Activated naive CD8-positive, alpha-beta T cell treated with anti-CD3 and anti-CD28 coated beads, Interleukin-2, amount 10 ng/mL, durations not matched to agents 7 days and 5 days (primary cell): ENCODE data around the gene MAP4K3. TPM values are rescaled to one million over a fixed set of nuclear protein-coding genes. Genes with fewer than 3 reads are reported as not detected.

ENCODE experiments used
- ATAC-seq: fragments of 150-1000 bp; cut with Tn5 transposase; one replicate; pipeline ENCODE4 v1.10.0; 2021; ENCODE audit warnings: low read depth, moderate library complexity
- POLR2A ChIA-PET: fragments of 350-600 bp; sonication (Branson Sonifier 250); formaldehyde crosslinking; loops from one replicate; lab custom pipeline; 2021; ENCODE audit warnings: antibody characterized with exemption; lab: Charles Lee
- DNase-seq: peaks from one replicate; pipeline ENCODE4 v3.0.0; 2021
- H3K27ac Mint-ChIP-seq: one replicate; pipeline ENCODE4 v1.8.0; 2022; ENCODE audit warnings: mild to moderate bottlenecking, mixed read lengths
- H3K27me3 Mint-ChIP-seq: one replicate; pipeline ENCODE4 v1.8.0; 2022; ENCODE audit warnings: mild to moderate bottlenecking, moderate library complexity, mixed read lengths
- H3K36me3 Mint-ChIP-seq: one replicate; pipeline ENCODE4 v1.8.0; 2021; ENCODE audit warnings: mild to moderate bottlenecking, mixed read lengths
- H3K4me1 Mint-ChIP-seq: one replicate; pipeline ENCODE4 v1.8.0; 2021; ENCODE audit warnings: mixed read lengths
- H3K4me3 Mint-ChIP-seq: one replicate; pipeline ENCODE4 v1.8.0; 2022; ENCODE audit warnings: mild to moderate bottlenecking, moderate library complexity, mixed read lengths
- H3K9me3 Mint-ChIP-seq: one replicate; pipeline ENCODE4 v1.8.0; 2021; ENCODE audit warnings: mixed read lengths
- total RNA-seq, 2 experiments: library from RNA; stranded (reverse); gene quantifications; one replicate each; pipeline ENCODE4 v1.2.3, GENCODE V29; 2021

The MAP4K3 gene
- total RNA-seq, 2 experiments from 2014 or later, result 12.1 to 13.7 TPM

DNA sequence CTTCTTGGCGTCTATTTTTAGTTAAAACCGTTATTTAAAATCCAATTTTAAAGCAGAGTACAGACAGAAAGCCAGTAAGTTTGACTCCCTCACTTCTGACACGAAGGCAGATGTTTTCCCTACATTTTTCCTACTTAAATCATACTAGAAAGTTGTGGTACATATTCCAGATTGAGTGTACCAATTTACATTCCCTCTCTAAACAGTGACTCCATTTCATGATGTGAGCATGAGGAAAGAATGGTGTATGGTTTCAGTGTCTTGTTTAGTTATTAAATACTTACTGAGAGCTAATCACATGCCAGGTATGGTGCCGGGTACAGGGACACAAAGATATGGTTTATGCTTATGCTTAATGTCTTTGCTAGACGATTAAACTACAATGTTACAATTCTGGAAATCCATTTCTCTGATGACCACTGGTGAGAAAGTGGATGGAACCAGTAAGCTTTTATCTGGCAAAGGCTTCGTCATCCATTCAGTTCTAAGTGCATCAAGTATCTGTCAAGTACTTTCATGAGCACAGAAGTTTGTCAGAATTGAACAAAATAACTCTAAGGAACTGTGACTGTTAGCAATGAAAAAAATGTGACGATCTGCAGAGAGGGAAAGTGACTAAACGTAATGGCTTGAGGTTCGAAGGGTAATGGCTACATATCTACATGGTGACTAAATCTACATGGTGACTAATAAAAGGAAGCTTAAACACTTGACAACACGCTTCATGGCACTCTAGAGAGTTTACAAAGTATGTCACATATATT is 25.7 kb downstream of the MAP4K3 start:
- ATAC-seq (no peak), DNase-seq (no peak)
- H3K36me3 Mint-ChIP-seq, result no peaks in the 10 kb centered on the region
- H3K4me1 Mint-ChIP-seq, result peaks cover 19% of the 10 kb centered on the region
- H3K27ac Mint-ChIP-seq, result no peak overlapping the region
- H3K9me3 Mint-ChIP-seq, result no peaks in the 10 kb centered on the region
- no peaks in the 10 kb centered on the region for H3K27me3 Mint-ChIP-seq
- POLR2A ChIA-PET, result no interaction called here
- H3K4me3 Mint-ChIP-seq, result no peak overlapping the region

DNA sequence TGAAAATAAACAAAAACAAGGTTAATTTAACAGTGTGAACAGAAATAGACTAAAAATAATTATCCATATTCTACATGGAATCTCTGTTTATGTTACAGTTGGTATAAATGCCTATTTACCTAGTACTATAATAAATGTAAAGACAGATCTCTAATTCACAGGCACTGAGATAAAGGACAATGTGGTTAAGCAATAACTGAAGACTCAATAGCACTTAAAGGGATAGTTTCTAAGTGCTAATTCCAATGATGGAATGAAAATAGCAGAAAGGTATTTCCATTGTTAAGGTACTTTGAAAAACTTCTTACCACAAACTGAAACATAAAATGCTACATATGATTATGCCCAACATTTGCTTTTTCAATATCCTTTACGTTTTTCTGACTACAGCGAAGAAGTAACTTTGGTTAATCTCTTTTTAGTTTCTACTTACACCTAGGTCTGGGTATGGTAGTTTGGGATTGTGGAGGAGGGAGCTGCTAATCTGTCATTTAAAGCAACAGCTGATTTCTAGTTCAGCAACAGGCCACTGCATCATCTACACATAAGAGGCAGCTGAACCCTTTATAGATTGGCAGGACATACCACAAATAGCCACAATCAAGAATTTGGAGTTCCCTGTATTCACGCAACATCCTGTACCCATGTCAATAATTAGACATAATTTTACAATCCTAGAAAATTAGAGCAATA is 27.2 kb downstream of the MAP4K3 start:
- ATAC-seq (no peak), DNase-seq (no peak)
- peaks cover 23% of the 10 kb centered on the region for H3K4me1 Mint-ChIP-seq
- H3K4me3 Mint-ChIP-seq, result no peak overlapping the region
- POLR2A ChIA-PET, result no interaction called here
- H3K27me3 Mint-ChIP-seq, result no peaks in the 10 kb centered on the region
- no peaks in the 10 kb centered on the region for H3K9me3 Mint-ChIP-seq
- no peaks in the 10 kb centered on the region for H3K36me3 Mint-ChIP-seq
- no peak overlapping the region for H3K27ac Mint-ChIP-seq

DNA sequence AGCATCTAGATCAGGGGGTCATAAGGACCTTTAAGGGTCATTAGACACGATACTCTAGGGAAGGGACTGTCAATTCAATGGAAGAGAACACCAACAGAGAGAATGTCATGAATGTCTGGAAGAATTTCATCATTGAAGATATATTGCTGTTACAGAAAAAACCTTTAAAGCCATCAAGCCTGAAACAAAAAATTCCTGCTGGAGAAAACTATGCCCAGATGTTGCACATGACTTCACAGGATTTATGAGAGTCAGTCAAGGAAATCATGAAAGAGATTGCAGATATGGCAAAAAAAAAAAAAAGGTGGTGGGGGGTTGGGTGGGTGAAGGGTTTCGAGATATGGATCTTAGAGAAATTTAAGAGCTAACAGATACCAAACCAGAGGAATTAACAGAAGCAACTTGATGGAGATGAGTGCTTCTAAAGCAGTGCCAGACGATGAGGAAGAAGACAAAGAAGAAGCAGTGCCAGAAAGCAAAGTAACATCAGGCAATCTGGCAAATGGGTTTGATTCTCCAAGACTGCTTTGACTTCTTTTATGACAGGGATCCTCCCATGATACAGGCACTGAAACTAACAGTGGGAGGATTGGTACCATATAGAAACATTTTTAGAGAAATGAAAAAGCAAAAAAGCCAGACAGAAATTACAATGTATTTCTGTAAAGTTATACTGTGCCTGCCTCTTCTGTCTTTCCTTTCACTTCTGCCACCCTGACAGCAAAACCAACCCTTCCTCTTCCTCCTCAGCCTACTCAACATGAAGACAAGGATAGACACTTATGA is 28.5 kb downstream of the MAP4K3 start:
- Mint-ChIP-seq H3K4me1 (peaks cover 28% of the 10 kb centered on the region), H3K9me3 (no peaks in the 10 kb centered on the region), H3K4me3 (no peak overlapping the region), H3K27ac (no peak overlapping the region), H3K27me3 (no peaks in the 10 kb centered on the region), H3K36me3 (no peaks in the 10 kb centered on the region)
- POLR2A ChIA-PET, result no interaction called here
- DNase-seq (no peak), ATAC-seq (no peak)

DNA sequence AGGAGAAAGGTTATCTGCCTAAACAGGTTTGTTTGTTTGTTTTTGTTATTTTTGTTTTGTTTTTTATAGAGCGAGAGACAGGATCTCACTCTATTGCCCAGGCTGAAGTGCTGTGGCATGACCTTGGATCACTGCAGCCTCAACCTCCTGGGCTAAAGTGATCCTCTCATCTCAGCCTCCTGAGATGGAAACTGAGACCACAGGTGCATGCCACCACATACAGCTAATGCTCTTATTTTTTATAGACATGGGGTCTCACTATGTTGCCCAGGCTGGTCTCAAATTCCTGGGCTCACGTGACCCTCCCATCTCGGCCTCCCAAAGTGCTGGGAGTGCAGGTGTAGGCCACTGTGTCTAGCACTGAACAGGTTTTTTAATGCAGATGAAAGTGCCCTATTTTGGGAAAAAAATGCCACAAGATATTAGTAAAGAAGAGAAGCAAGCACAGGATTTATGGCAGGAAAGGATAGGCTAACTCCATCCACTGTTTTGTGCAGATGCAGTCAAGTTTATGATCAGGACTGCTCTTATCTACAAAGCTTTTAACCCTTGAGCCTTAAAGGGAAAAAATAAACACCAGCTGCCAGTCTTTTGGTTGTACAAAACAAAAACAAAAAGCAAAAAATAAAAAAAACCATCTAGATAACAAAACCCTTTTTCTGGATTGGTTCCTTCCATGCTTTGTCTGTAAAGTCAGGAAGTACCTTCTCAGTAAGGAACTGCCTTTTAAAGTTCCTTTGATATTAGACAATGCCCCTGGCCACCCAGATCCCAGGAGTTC is 29.4 kb downstream of the MAP4K3 start:
- POLR2A ChIA-PET, result interaction anchor here (0.6 kb wide), 1 partner anchor 981 kb away, joined by 3 read pairs; no protein-coding TSS in a partner anchor
- Mint-ChIP-seq H3K27ac (no peak overlapping the region), H3K27me3 (no peaks in the 10 kb centered on the region), H3K4me3 (no peak overlapping the region), H3K9me3 (no peaks in the 10 kb centered on the region), H3K4me1 (peaks cover 31% of the 10 kb centered on the region), H3K36me3 (peaks cover 5% of the 10 kb centered on the region)
- DNase-seq (no peak), ATAC-seq (no peak)

DNA sequence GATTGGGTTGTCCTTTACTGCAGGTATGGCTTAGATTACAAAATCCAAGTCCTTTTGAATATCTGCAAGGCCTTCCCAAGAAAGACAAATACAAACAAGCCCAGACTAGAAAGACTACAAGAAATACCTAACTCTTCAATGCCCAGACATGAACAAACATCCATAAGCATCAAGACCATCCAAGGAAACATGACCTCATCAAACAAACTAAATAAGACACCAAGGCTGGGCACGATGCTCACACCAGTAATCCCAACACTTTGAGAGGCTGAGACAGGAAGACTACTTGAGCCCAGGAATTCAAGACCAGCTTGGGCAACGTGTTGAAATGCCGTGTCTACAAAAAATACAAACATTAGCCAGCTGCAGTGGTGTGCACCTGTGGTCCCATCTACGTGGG is 31.7 kb downstream of the MAP4K3 start:
- Mint-ChIP-seq H3K4me1 (peaks cover 40% of the 10 kb centered on the region), H3K9me3 (no peaks in the 10 kb centered on the region), H3K27me3 (no peaks in the 10 kb centered on the region), H3K36me3 (peaks cover 9% of the 10 kb centered on the region), H3K4me3 (no peak overlapping the region), H3K27ac (no peak overlapping the region)
- no peak for DNase-seq
- ATAC-seq, result no peak
- POLR2A ChIA-PET, result no interaction called here

DNA sequence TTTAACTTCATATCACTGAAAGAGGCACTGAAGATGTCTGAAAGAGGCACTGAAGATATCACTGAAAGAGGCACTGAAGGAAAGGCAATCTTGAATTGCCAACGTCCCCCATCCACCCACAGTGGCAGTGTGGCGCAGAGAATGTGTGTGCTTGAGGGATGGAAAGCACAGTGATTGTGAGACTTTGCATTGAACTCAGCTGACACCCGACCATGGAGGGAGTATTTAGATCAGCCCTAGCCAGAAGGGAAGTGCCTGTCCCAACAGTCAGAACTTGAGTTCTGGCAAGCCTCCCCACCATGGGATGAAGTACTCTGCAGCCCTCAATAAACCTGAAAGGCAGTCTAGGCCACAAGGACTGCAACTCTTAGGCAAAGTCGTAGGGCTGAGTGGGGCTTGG is 33.8 kb downstream of the MAP4K3 start:
- Mint-ChIP-seq H3K4me1 (peaks cover 28% of the 10 kb centered on the region), H3K27ac (no peak overlapping the region)

DNA sequence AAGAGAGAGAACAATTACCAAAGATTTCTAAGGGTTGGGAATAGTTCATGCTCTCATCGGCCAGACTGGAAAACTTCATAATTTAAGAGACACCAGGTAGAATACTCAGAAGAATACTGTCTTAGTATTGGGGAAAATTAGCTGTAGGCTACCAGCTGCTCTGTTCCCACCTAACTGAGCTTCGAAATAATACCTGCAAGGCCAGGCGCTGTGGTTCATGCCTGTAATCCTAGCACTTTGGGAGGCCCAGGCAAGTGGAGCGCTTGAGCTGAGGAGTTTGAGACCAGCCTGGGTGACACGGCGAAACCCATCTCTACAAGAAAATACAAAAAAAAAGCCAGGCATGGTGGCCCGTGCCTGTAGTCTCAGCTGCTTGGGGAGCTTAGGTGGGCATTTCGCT is 35.8 kb downstream of the MAP4K3 start:
- POLR2A ChIA-PET, result no interaction called here
- Mint-ChIP-seq H3K27ac (no peak overlapping the region), H3K36me3 (peaks cover 11% of the 10 kb centered on the region), H3K9me3 (no peaks in the 10 kb centered on the region), H3K4me3 (no peak overlapping the region), H3K4me1 (peaks cover 24% of the 10 kb centered on the region), H3K27me3 (no peaks in the 10 kb centered on the region)
- DNase-seq, result no peak
- ATAC-seq, result no peak

More for the DNA sequence above, 33.8 kb downstream of the MAP4K3 start:
- POLR2A ChIA-PET, result no interaction called here
- no peak for DNase-seq
- Mint-ChIP-seq H3K27me3 (no peaks in the 10 kb centered on the region), H3K4me3 (no peak overlapping the region), H3K36me3 (peaks cover 11% of the 10 kb centered on the region), H3K9me3 (no peaks in the 10 kb centered on the region)
- ATAC-seq, result no peak

DNA sequence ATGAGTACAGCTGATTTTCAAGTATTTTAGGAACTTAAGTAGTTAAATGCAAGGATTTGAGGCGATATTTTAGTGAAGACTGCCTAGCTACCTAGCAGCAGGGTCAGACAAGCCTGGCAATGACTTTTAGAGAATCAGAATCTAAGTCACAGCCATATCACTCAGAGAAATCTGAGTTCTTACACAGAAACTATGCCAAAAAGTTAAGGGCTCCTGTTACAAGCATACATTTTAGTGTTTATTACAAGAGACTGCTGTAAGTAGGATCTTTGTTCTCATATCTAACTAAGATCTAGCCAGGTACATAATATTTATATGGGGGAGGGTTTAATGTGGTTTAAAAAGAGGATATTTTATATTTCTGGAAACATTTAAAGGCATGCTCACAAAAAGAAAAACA is 37.5 kb downstream of the MAP4K3 start:
- DNase-seq, result no peak
- no peak for ATAC-seq
- no peak overlapping the region for H3K4me3 Mint-ChIP-seq
- H3K36me3 Mint-ChIP-seq, result peaks cover 11% of the 10 kb centered on the region
- no peaks in the 10 kb centered on the region for H3K9me3 Mint-ChIP-seq
- no peaks in the 10 kb centered on the region for H3K27me3 Mint-ChIP-seq
- peaks cover 20% of the 10 kb centered on the region for H3K4me1 Mint-ChIP-seq
- POLR2A ChIA-PET, result interaction anchor here (0.7 kb wide), 1 partner anchor 27 kb away, joined by 5 read pairs; no protein-coding TSS in a partner anchor
- no peak overlapping the region for H3K27ac Mint-ChIP-seq

DNA sequence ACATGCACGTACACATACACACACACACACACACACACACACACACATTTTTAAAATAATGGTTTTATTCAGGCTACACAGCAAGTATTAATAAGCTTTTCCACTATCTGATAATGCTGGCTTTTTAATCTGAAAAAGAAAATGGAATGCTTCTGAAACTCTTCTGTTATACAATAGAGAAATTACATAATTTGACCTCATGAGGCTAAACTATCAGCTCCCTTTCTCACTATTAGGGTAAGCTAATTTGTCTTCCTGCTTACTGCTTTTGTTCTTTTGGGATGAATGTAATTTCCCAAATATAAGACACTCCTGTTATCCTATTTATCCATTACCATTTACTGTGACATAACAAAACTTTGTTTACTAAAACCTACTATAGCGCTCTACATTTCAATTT is 41.8 kb downstream of the MAP4K3 start:
- ATAC-seq, result no peak
- no peak for DNase-seq
- Mint-ChIP-seq H3K4me3 (no peak overlapping the region), H3K36me3 (peaks cover 7% of the 10 kb centered on the region), H3K9me3 (peaks cover 2% of the 10 kb centered on the region), H3K27ac (no peak overlapping the region), H3K27me3 (no peaks in the 10 kb centered on the region), H3K4me1 (peaks cover 1% of the 10 kb centered on the region)
- POLR2A ChIA-PET, result no interaction called here

DNA sequence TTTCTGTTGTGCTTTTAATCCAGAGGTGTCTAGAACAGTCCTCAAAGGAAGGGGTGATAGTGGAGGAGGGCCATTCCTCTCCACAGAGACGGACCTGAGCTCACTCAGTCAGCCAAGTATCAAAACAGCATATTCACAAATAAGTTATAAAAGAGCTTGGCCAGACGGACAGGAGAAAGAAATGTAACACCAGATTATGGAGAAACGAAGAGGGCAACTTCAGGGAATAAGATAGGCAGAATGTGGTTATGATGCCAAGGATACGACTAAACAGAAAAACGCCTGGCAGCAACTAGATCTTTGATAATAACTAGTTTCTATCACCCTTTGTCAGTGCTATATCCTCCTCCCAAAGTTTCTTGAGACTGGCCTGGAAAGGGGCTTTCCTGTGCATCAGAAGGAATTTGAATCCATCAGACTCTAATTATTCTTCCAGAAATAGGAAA is 42.5 kb downstream of the MAP4K3 start:
- no peak overlapping the region for H3K4me3 Mint-ChIP-seq
- POLR2A ChIA-PET, result no interaction called here
- ATAC-seq (no peak), DNase-seq (no peak)
- no peak overlapping the region for H3K27ac Mint-ChIP-seq
- H3K36me3 Mint-ChIP-seq, result peaks cover 7% of the 10 kb centered on the region
- H3K27me3 Mint-ChIP-seq, result no peaks in the 10 kb centered on the region
- H3K4me1 Mint-ChIP-seq, result peaks cover 1% of the 10 kb centered on the region
- peaks cover 2% of the 10 kb centered on the region for H3K9me3 Mint-ChIP-seq

DNA sequence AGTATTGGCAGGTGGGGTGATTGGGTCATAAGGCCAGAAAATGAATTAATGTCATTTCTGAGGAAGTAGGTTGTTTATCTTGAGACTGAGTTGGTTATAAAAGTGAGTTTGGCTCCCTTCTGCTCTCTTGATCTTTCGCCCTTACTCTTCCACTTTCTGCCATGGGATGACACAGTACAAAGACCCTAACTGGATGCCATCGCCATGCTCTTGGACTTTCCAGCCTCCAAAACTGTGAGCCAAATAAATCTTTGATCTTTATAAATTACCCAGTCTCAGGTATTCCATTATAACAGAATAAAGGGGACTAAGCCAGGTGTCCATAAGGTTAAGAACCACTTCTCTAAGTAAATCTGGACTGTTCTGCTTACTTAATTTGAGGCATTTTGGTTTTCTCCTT is 44.4 kb downstream of the MAP4K3 start:
- POLR2A ChIA-PET, result no interaction called here
- H3K4me3 Mint-ChIP-seq, result no peak overlapping the region
- DNase-seq (no peak), ATAC-seq (no peak)
- peaks cover 2% of the 10 kb centered on the region for H3K9me3 Mint-ChIP-seq
- H3K27me3 Mint-ChIP-seq, result no peaks in the 10 kb centered on the region
- peaks cover 1% of the 10 kb centered on the region for H3K4me1 Mint-ChIP-seq
- peaks cover 5% of the 10 kb centered on the region for H3K36me3 Mint-ChIP-seq
- no peak overlapping the region for H3K27ac Mint-ChIP-seq

DNA sequence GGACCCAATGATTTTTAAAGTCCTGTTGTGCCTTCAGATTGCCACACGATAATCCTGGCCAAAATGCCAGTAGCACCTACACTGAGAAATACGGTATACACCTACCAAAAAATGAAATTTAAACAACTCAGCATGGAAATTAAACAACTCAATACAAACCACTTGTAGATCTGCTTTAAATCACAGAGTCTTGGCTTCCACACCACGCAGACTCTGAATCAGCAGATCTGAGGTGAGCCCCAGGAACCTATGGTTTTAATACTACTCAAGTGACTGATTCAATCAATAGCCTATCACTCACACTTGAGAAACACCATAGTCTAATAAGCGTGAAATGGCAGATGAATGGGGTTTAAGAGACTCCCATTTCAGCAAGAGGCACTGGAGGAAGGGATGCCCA is 46.9 kb downstream of the MAP4K3 start:
- Mint-ChIP-seq H3K27ac (no peak overlapping the region), H3K27me3 (no peaks in the 10 kb centered on the region), H3K4me1 (peaks cover 1% of the 10 kb centered on the region), H3K9me3 (peaks cover 4% of the 10 kb centered on the region), H3K36me3 (peaks cover 12% of the 10 kb centered on the region), H3K4me3 (no peak overlapping the region)
- POLR2A ChIA-PET, result no interaction called here
- no peak for ATAC-seq
- no peak for DNase-seq

DNA sequence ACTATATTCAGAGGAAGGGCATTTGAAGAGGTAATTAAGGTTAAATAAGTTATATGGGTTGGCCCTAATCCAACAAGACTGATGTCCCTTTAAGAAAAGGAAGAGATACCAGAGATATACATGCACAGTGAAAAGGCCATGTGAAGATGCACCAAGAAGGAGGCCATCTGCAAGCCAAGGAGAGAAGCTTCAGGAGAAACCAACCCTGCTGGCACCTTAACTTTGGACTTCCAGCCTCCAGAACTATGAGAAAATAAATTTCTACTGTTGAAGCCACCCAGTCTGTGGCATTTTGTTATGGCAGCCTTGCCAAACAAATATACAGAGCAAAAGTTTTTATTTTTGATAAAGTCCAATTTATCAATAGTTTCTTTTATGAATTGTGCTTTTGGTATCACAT is 51.0 kb downstream of the MAP4K3 start:
- H3K4me1 Mint-ChIP-seq, result peaks cover 1% of the 10 kb centered on the region
- no peak overlapping the region for H3K27ac Mint-ChIP-seq
- peaks cover 11% of the 10 kb centered on the region for H3K36me3 Mint-ChIP-seq
- POLR2A ChIA-PET, result no interaction called here
- H3K27me3 Mint-ChIP-seq, result no peaks in the 10 kb centered on the region
- ATAC-seq (no peak), DNase-seq (no peak)
- peaks cover 4% of the 10 kb centered on the region for H3K9me3 Mint-ChIP-seq
- no peak overlapping the region for H3K4me3 Mint-ChIP-seq
